GM21529 (cell line): ENCODE data around the gene BSPRY.
"Not testable (repeated sequence)": the region's sequence is repeated elsewhere in the genome, so short reads cannot be mapped to it uniquely, and the experiment has no call there.

Experiments
- ATAC-seq: cut with Tn5 transposase; IDR thresholded peaks from one replicate; pipeline ENCODE4 v1.9.1; 2021; ENCODE audit not compliant: unreplicated experiment

BSPRY gene

GRCh38 chr9:113391917-113392316, 42.6 kb downstream of the BSPRY start:
- no peak for ATAC-seq

GRCh38 chr9:113393281-113393680, 43.9 kb downstream of the BSPRY start:
- no peak for ATAC-seq

GRCh38 chr9:113395000-113395861, 45.9 kb downstream of the BSPRY start:
- ATAC-seq: no peak

GRCh38 chr9:113397203-113397631, 47.9 kb downstream of the BSPRY start:
- ATAC-seq: no peak

GRCh38 chr9:113398796-113399195, 49.5 kb downstream of the BSPRY start:
- no peak for ATAC-seq

GRCh38 chr9:113399646-113400200, 50.4 kb downstream of the BSPRY start:
- no peak for ATAC-seq

GRCh38 chr9:113401027-113401792, 51.9 kb downstream of the BSPRY start, which contains the start of gene ALAD:
TSS of gene ALAD (minus strand) at chr9:113401284. CDS start at chr9:113393559, 7,725 bp downstream.
- ATAC-seq: peak; percentile 98

GRCh38 chr9:113403646-113404045, 54.3 kb downstream of the BSPRY start:
- ATAC-seq: no peak

- not testable (repeated sequence) for ATAC-seq
These were observed 57.0 kb downstream of the BSPRY start for GRCh38 chr9:113406353-113406752.

- peak; percentile 36 for ATAC-seq
These were observed 57.7 kb downstream of the BSPRY start for GRCh38 chr9:113406873-113407511.

- ATAC-seq: no peak
These were observed 60.1 kb downstream of the BSPRY start for GRCh38 chr9:113409481-113409880.

GRCh38 chr9:113409883-113410206, 60.5 kb downstream of the BSPRY start:
- ATAC-seq: peak; percentile 7

GRCh38 chr9:113410207-113410864, 61.0 kb downstream of the BSPRY start, which contains the start of the genes C9orf43 and POLE3:
TSS of gene C9orf43 (plus strand) at chr9:113410747. CDS start at chr9:113413494, 2,747 bp downstream.
TSS of gene POLE3 (minus strand) at chr9:113410675. CDS start at chr9:113410293, 382 bp downstream.
- peak; percentile 91 for ATAC-seq

GRCh38 chr9:113416149-113416721, 66.9 kb downstream of the BSPRY start:
- peak; percentile 99 for ATAC-seq

- no peak for ATAC-seq
These were observed 68.0 kb downstream of the BSPRY start for GRCh38 chr9:113417370-113417769.
